Smooth muscle cell (in vitro differentiated cells): ENCODE results near the gene FTCD. TPM values are rescaled to one million over a fixed set of nuclear protein-coding genes. Genes with fewer than 3 reads are reported as not detected.

Source experiments
- DNase-seq: peaks from one replicate; lab custom pipeline; 2025; ENCODE audit not compliant: unreplicated experiment; lab: John Stamatoyannopoulos, UW
- H2AFZ ChIP-seq: fragments of 200-600 bp; sonication (generic); 2 replicates; pipeline ENCODE4 v1.6.0; 2016; ENCODE audit warnings: antibody characterized with exemption, low read depth, mild to moderate bottlenecking
- H3F3A ChIP-seq: fragments of 200-600 bp; sonication (generic); 2 replicates; pipeline ENCODE4 v1.6.0; 2017; ENCODE audit warnings: antibody characterized with exemption, low read depth
- H3K27ac ChIP-seq: fragments of 200-600 bp; sonication (generic); 2 replicates; pipeline ENCODE4 v1.5.1; 2016; ENCODE audit warnings: low read depth, mild to moderate bottlenecking
- H3K27me3 ChIP-seq: fragments of 200-600 bp; sonication (generic); 2 replicates; pipeline ENCODE4 v1.6.1; 2016; ENCODE audit warnings: low read depth, mild to moderate bottlenecking
- H3K36me3 ChIP-seq: fragments of 200-600 bp; sonication (generic); 2 replicates; pipeline ENCODE4 v1.5.1; 2016; ENCODE audit warnings: low read depth
- H3K4me1 ChIP-seq: fragments of 200-600 bp; sonication (generic); 2 replicates; pipeline ENCODE4 v1.5.1; 2016; ENCODE audit warnings: low read depth
- H3K4me2 ChIP-seq: fragments of 200-600 bp; sonication (generic); 2 replicates; pipeline ENCODE4 v1.6.0; 2016; ENCODE audit warnings: mild to moderate bottlenecking
- H3K4me3 ChIP-seq: fragments of 200-600 bp; sonication (generic); 2 replicates; pipeline ENCODE4 v1.5.1; 2016; ENCODE audit warnings: mild to moderate bottlenecking
- H3K79me2 ChIP-seq: fragments of 200-600 bp; sonication (generic); 2 replicates; pipeline ENCODE4 v1.6.0; 2016; ENCODE audit warnings: low read depth, mild to moderate bottlenecking
- H3K9ac ChIP-seq: fragments of 200-600 bp; sonication (generic); 2 replicates; pipeline ENCODE4 v1.6.0; 2016; ENCODE audit warnings: low read depth
- H3K9me3 ChIP-seq: fragments of 200-600 bp; sonication (generic); replicated peaks from 2 replicates; pipeline ENCODE4 v1.5.1; 2016; ENCODE audit warnings: low read depth
- H4K20me1 ChIP-seq: fragments of 200-600 bp; sonication (generic); 2 replicates; pipeline ENCODE4 v1.6.0; 2016; ENCODE audit warnings: low read depth
- CTCF ChIP-seq: fragments of 200-600 bp; sonication (generic); IDR thresholded peaks from 2 replicates; pipeline ENCODE4 v1.5.1; 2017; ENCODE audit warnings: borderline replicate concordance, mild to moderate bottlenecking, antibody characterized with exemption; ENCODE audit not compliant: insufficient read depth, poor library complexity, severe bottlenecking
- whole genome bisulfite sequencing: methylation state at CpG from one replicate; pipeline ENCODE4 v1.1.7; 2016; ENCODE audit warnings: low lambda C conversion rate; 5-methylcytosine and 5-hydroxymethylcytosine counted together
- polyA plus RNA-seq: library from polyadenylated mRNA; unstranded; fragments of >200 nt; fragmentation: Nextera tagmentation; extraction: Ambion mirVana; gene quantifications from 2 replicates; pipeline ENCODE4 v1.2.1, GENCODE V29; 2016
- total RNA-seq: library from RNA; depleted of rRNA; stranded (reverse); fragments of >200 nt; gene quantifications from 2 replicates; pipeline ENCODE4 v1.2.3, GENCODE V29; 2014

The FTCD gene
- total and polyA plus RNA-seq, 2 experiments from 2014 or later: 1.3 to 15.2 TPM

DNA sequence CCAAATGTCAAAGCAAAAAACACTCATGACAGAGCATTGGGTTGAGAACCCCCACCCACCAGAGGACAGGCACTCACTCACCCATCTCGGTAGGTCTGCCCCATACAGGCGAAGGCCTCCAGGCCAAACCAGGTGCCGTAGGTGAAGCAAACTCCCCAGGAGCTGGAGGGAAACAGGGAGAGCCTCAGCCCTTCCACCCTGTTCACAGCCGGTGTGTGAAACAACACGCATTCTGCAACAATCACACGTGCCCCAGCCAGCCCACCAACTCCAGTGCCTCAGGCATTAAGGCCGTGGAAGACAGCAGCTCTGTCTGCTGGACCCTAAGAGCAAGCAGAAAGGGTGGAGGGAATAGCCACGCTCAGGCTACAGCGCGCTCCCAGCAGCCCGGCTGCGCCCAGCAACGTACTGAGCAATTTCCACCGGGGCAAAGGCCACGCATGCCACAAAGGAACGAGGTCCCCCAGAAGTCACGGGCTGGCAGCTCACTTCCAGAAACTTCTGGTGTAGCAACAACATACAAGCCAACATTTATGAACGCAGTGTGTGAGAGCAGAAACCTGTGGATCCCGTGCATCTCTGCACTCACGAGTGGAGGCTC, 40.3 kb upstream of the FTCD start:
- no peak for DNase-seq

GRCh38 chr21:46194374-46195334, 39.3 kb upstream of the FTCD start:
- H3K9me3 ChIP-seq: no peaks in the 10 kb centered on the region
- H3K27ac ChIP-seq: no peak overlapping the region
- no peak overlapping the region for H2AFZ ChIP-seq
- H3K27me3 ChIP-seq: no peaks in the 10 kb centered on the region
- H3K9ac ChIP-seq: no peak overlapping the region
- H3K4me3 ChIP-seq: no peak overlapping the region
- H3K4me1 ChIP-seq: no peaks in the 10 kb centered on the region
- no peaks in the 10 kb centered on the region for H4K20me1 ChIP-seq
- H3F3A ChIP-seq: no peaks in the 10 kb centered on the region
- no peak for TF ChIP-seq CTCF
- 97% methylated on average over 34 of the region's 34 CpGs for WGBS
- H3K4me2 ChIP-seq: no peak overlapping the region
- no peaks in the 10 kb centered on the region for H3K36me3 ChIP-seq
- DNase-seq: no peak
- peaks cover 2% of the 10 kb centered on the region for H3K79me2 ChIP-seq

More for the DNA sequence above, 40.3 kb upstream of the FTCD start:
- Histone ChIP-seq H3K9ac (no peak overlapping the region), H2AFZ (no peak overlapping the region), H3K4me1 (no peaks in the 10 kb centered on the region), H3K27ac (no peak overlapping the region), H3K9me3 (no peaks in the 10 kb centered on the region), H3K4me3 (no peak overlapping the region), H3K36me3 (no peaks in the 10 kb centered on the region), H3F3A (no peaks in the 10 kb centered on the region), H3K4me2 (no peak overlapping the region), H3K79me2 (peaks cover 2% of the 10 kb centered on the region), H4K20me1 (no peaks in the 10 kb centered on the region), H3K27me3 (no peaks in the 10 kb centered on the region)
- 91% methylated on average over 20 of the region's 20 CpGs for WGBS
- no peak for TF ChIP-seq CTCF

DNA sequence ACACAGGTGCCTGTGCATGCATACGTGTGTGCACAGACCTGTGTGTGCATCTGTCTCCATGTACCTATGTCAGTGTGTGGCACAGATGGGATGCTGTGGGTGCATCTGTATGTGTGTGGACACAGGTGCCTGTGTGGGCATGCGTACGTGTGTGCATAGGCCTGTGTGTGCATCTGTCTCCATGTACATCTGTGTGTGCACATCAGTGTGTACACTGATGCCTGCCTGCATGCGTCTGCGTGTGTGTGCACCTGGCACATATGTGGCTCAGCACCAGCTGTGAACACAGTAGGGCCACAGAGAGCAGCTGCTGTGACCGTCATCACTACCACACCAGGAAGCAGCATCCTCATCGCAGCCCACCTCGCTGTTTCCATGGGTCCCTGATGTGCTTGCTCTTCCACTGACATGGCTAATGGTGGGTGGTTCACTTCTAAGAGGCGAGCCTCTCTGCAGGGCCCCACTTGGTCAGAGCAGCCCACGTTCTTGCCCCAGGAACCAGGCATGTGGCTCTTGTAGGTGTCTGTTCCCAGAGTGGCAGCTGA, 38.5 kb upstream of the FTCD start:
- no peak for DNase-seq
- Histone ChIP-seq H3F3A (no peaks in the 10 kb centered on the region), H2AFZ (no peak overlapping the region), H3K9me3 (no peaks in the 10 kb centered on the region), H3K4me1 (peaks cover 2% of the 10 kb centered on the region), H3K79me2 (peaks cover 2% of the 10 kb centered on the region), H3K36me3 (no peaks in the 10 kb centered on the region), H3K4me2 (no peak overlapping the region), H3K4me3 (no peak overlapping the region), H4K20me1 (no peaks in the 10 kb centered on the region), H3K27ac (no peak overlapping the region), H3K27me3 (no peaks in the 10 kb centered on the region), H3K9ac (no peak overlapping the region)
- TF ChIP-seq CTCF: no peak
- 98% methylated on average over 10 of the region's 10 CpGs for WGBS
